Stomach (tissue), 9 donors: ENCODE results near the gene UGT3A2. TPM values are rescaled to one million over a fixed set of nuclear protein-coding genes. Genes with fewer than 3 reads are reported as not detected.

Experiments used
- DNase-seq, 2 donors: peaks; one replicate each; pipeline versions ENCODE4 v3.0.0 to v3.0.0-alpha.2; 2013 to 2019
- H3K27ac ChIP-seq, 5 donors: fragments of 200-600 bp in 4 of 5; sonication (generic) in 4 of 5; one replicate each; pipeline ENCODE4 v1.5.1; 2013 to 2019; ENCODE audit warnings: mild to moderate bottlenecking in 1 of 5, moderate library complexity in 1 of 5
- H3K27me3 ChIP-seq, 3 donors: fragments of 200-600 bp; sonication (generic); one replicate each; pipeline ENCODE4 v1.5.1; 2017 to 2019; ENCODE audit warnings: mixed run types in 1 of 3
- H3K36me3 ChIP-seq, 4 donors: fragments of 200-600 bp; sonication (generic); 1 replicate in 3 of 4; 2 replicates in 1 of 4; pipeline ENCODE4 v1.5.1; 2016 to 2019
- H3K4me1 ChIP-seq, 4 donors: fragments of 200-600 bp; sonication (generic); one replicate each; pipeline ENCODE4 v1.5.1; 2016 to 2019
- H3K4me3 ChIP-seq, 4 donors: fragments of 200-600 bp; sonication (generic) in 3 of 4; one replicate each; pipeline ENCODE4 v1.5.1; 2016 to 2019; ENCODE audit warnings: mild to moderate bottlenecking in 1 of 4
- H3K9me3 ChIP-seq, 4 donors: fragments of 200-600 bp; sonication (generic); one replicate each; pipeline ENCODE4 v1.5.1; 2016 to 2019
- EP300 ChIP-seq: sonication (generic); formaldehyde crosslinking; IDR thresholded peaks from one replicate; pipeline ENCODE4 v1.6.1; 2017; ENCODE audit warnings: antibody characterized with exemption
- POLR2A ChIP-seq, 4 donors: fragments of 450-650 bp; IDR thresholded peaks; one replicate each; pipeline ENCODE4 v1.6.1; 2016; ENCODE audit warnings: antibody characterized with exemption in 4 of 4, control low read depth in 2 of 4, mild to moderate bottlenecking in 1 of 4, moderate library complexity in 1 of 4
- POLR2AphosphoS5 ChIP-seq, 3 donors: sonication (generic); formaldehyde crosslinking; IDR thresholded peaks; one replicate each; pipeline ENCODE4 v1.6.1; 2016; ENCODE audit warnings: antibody characterized with exemption in 3 of 3
- WGBS, 5 donors: extraction: QIAGEN DNeasy Blood & Tissue Kit in 3 of 5; methylation state at CpG; one replicate each; pipeline versions ENCODE4 v1.1.5 to v1.1.7; 2013 to 2018; 5-methylcytosine and 5-hydroxymethylcytosine counted together
- intact Hi-C: fragments of 100-400 bp; cut with DNase I; formaldehyde crosslinking; loops from one replicate; pipeline ENCODE4 v1.15.1; 2023; ENCODE audit warnings: low total_unique reads
- polyA plus RNA-seq, 3 donors: library from polyadenylated mRNA; stranded (reverse); fragments of 200-250 nt; gene quantifications; one replicate each; pipeline ENCODE4 v1.2.3, GENCODE V29; 2013
- small RNA-seq, 4 donors: library from RNA; depleted of rRNA; stranded (forward); fragments of <200 nt; gene quantifications; one replicate each; pipeline ENCODE3, GENCODE V24; 2016
- total RNA-seq, 5 donors: library from RNA; depleted of rRNA; stranded (reverse); fragments of >200 nt; gene quantifications; one replicate each; pipeline versions ENCODE4 v1.1.0 to v1.2.3, GENCODE V29; 2014 to 2016
- TF ChIP-seq, protein P1 (sequence below), 7 experiments: fragments of 450-650 bp in 4 of 7; fragments of 200-600 bp in 3 of 7; sonication (generic) in 3 of 7; IDR thresholded peaks; one replicate each; pipeline ENCODE4 v1.5.1; 2016 to 2019; ENCODE audit warnings: antibody characterized with exemption in 7 of 7, control low read depth in 2 of 7, mild to moderate bottlenecking in 1 of 7
- donor health status: healthy with polysubstance abuse.
- donor health status: Bipolar disorder and iron deficiency.
- donor health status: healthy.

UGT3A2 gene
- total and polyA plus RNA-seq, 8 donors, result 2.0 TPM; not detected in 7

DNA sequence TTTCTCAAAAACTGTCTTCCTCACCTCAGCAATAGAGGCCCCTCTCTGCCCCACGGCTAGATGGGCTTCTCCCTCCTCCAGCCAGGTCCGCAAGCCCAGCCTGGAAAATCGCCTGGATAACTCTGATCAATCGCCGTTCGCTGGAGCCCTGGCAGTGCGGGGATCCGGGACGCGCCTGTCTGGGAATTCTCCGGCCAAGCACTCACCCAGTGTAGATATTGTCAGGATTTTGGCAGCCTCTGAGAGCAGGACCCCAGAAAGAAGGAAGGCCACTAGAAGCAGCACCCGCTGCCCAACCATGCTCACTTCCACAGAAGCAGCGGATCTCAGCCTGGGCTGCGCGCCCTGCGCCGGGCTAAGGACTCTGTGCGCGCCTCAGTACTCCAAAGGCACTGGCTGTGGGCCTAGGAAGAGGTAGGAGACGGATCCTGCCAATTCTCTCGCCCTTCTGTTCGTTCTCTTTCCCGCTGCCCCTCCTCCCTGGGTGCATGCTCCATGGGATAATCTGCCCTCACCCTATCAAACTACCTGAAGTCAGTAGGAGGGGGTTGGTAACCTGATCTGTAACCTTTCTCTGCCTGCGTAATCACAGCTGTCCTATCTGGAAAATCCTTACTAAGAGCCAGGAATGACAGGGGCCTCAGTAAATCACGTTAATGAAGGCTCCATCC lies 75.6 kb downstream of the UGT3A2 start, which contains the start of gene UGT3A1:
Gene UGT3A1, minus strand, starts transcription at position 450 of the 671 bp plus-strand sequence. Its CDS starts 150 bp downstream, at position 300.
- Histone ChIP-seq H3K36me3 (no peaks in the 10 kb centered on the region), H3K27me3 (peaks cover 0 to 22% (median 0%) of the 10 kb centered on the region in 3 donors), H3K9me3 (no peaks in the 10 kb centered on the region), H3K4me3 (no peak within 1 kb of the TSS), H3K27ac (no peak within 1 kb of the TSS), H3K4me1 (no peaks in the 10 kb centered on the region)
- intact Hi-C loops, result no loop called here
- 5 to 12% (median 10%) methylated on average over 19 to 25 of the region's 25 CpGs for WGBS, 5 donors
- peak in 1 of 2 donors; percentile 11 for DNase-seq
- TF ChIP-seq EP300 (no peak), POLR2AphosphoS5 (IDR thresholded peaks at IDR 0.05) (no peak), POLR2A (IDR thresholded peaks at IDR 0.05) (no peak)
- TF ChIP-seq, protein P1, sequence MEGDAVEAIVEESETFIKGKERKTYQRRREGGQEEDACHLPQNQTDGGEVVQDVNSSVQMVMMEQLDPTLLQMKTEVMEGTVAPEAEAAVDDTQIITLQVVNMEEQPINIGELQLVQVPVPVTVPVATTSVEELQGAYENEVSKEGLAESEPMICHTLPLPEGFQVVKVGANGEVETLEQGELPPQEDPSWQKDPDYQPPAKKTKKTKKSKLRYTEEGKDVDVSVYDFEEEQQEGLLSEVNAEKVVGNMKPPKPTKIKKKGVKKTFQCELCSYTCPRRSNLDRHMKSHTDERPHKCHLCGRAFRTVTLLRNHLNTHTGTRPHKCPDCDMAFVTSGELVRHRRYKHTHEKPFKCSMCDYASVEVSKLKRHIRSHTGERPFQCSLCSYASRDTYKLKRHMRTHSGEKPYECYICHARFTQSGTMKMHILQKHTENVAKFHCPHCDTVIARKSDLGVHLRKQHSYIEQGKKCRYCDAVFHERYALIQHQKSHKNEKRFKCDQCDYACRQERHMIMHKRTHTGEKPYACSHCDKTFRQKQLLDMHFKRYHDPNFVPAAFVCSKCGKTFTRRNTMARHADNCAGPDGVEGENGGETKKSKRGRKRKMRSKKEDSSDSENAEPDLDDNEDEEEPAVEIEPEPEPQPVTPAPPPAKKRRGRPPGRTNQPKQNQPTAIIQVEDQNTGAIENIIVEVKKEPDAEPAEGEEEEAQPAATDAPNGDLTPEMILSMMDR (IDR thresholded peaks at IDR 0.05), result no peak

DNA sequence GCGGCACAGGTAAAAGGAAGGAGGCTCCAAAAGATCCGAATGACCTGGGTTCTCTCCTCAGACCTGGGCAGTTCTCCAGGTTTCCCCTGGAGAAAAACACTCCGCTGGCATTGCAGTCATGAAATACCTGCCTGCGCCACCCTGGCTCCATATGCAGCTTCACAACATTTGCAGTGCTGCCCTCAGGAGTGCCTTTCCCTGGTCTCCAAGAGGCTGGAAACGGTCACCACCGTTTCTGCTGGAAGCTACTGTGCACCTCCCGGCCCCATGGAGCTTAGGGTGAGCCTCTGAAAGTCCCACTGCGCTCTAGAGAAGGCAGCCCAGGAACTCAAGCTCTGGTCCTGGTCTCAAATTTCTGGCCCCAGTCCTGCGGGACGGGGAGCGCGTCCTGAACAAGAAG lies 76.2 kb downstream of the UGT3A2 start:
- intact Hi-C loops, result no loop called here
- H3K27me3 ChIP-seq, result peaks cover 0 to 22% (median 0%) of the 10 kb centered on the region in 3 donors
- no peak overlapping the region for H3K27ac ChIP-seq
- TF ChIP-seq, protein P1 (IDR thresholded peaks at IDR 0.05), result no peak
- TF ChIP-seq POLR2A (IDR thresholded peaks at IDR 0.05) (no peak), POLR2AphosphoS5 (IDR thresholded peaks at IDR 0.05) (no peak), EP300 (no peak)
- no peaks in the 10 kb centered on the region for H3K9me3 ChIP-seq
- DNase-seq, result no peak
- no peaks in the 10 kb centered on the region for H3K4me1 ChIP-seq
- H3K36me3 ChIP-seq, result no peaks in the 10 kb centered on the region
- WGBS, 5 donors, result 23 to 37% (median 28%) methylated on average over 12 of the region's 12 CpGs
- H3K4me3 ChIP-seq, result no peak overlapping the region

DNA sequence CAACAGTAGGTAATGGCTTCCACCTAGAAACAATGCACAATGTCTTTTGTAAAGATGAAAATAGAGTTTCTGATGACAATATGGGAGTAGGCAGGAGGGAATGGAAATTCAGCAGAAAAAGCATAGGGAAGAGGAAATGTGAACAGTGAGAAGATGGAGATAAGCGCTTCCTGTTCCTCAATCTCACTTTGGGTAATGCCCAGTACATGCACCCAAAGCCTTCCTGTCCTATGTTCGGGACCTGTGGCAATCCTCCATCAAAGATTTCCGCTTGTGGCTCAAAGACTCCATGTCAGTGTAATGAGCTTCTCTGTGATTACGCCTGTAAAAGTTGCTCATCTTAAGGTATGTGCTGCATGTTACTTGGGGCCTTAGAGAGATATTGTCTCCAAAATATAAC lies 78.2 kb downstream of the UGT3A2 start:
- H3K4me1 ChIP-seq, result no peaks in the 10 kb centered on the region
- no peak overlapping the region for H3K4me3 ChIP-seq
- no peak for DNase-seq
- H3K36me3 ChIP-seq, result no peaks in the 10 kb centered on the region
- TF ChIP-seq, protein P1 (IDR thresholded peaks at IDR 0.05), result no peak
- TF ChIP-seq POLR2A (IDR thresholded peaks at IDR 0.05) (no peak), POLR2AphosphoS5 (IDR thresholded peaks at IDR 0.05) (no peak), EP300 (no peak)
- peaks cover 0 to 22% (median 0%) of the 10 kb centered on the region in 3 donors for H3K27me3 ChIP-seq
- no peaks in the 10 kb centered on the region for H3K9me3 ChIP-seq
- 52 to 88% (median 81%) methylated on average over 4 of the region's 4 CpGs for WGBS, 5 donors
- intact Hi-C loops, result no loop called here
- H3K27ac ChIP-seq, result no peak overlapping the region

DNA sequence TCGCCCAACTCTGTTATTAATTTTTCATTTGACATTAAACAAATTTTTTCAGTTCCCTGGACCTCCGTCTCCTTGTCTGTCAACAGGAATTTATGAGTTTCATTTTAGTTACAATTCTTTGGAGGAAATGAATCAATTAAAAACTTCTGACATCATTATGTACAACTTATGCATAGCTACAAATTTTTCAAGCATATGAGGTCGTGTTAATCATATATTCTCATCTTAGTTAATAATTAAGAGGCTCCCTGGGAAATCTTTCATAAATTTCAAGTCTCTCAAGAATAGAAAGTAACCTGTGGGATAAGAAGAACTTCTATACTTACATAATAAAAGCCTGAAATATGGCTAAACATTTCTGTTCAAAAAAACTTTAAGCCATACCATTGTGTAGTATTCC lies 78.9 kb downstream of the UGT3A2 start:
- Histone ChIP-seq H3K4me1 (no peaks in the 10 kb centered on the region), H3K27me3 (peaks cover 0 to 22% (median 0%) of the 10 kb centered on the region in 3 donors), H3K27ac (no peak overlapping the region), H3K4me3 (no peak overlapping the region), H3K36me3 (no peaks in the 10 kb centered on the region), H3K9me3 (no peaks in the 10 kb centered on the region)
- TF ChIP-seq EP300, result no peak
- TF ChIP-seq, protein P1 (IDR thresholded peaks at IDR 0.05), result no peak
- TF ChIP-seq POLR2AphosphoS5 (IDR thresholded peaks at IDR 0.05), result no peak
- TF ChIP-seq POLR2A (IDR thresholded peaks at IDR 0.05), result no peak
- intact Hi-C loops, result no loop called here
- 34 to 57% (median 44%) methylated on average over 3 of the region's 3 CpGs for WGBS, 5 donors
- no peak for DNase-seq

Small RNA genes within 50 kb of the gene (small RNA-seq; reads per million reads assigned to genes)
- gene AC016612.1, result 0 reads per million in 4 donors

Other genes with a start within 250 kb of the UGT3A2 start
- gene IL7R, start 210.0 kb downstream of the UGT3A2 start, total RNA-seq, result 100 to 1,000 TPM in 1 of 5 donors, 10 to 100 TPM in 2, 1 to 10 TPM in 2; 2.3 to 124 (median 20.7) TPM
- gene IL7R, start 210.0 kb downstream of the UGT3A2 start, polyA plus RNA-seq, result 1 to 10 TPM; 2.2 to 7.5 (median 2.3) TPM
- gene CAPSL, start 128.3 kb downstream of the UGT3A2 start, total RNA-seq, result not detected
- not detected for gene CAPSL, start 128.3 kb downstream of the UGT3A2 start, polyA plus RNA-seq
- under 1 TPM in 1 of 5 donors, not detected in 4; 0.92 TPM for gene UGT3A1, start 75.5 kb downstream of the UGT3A2 start, total RNA-seq
- not detected for gene UGT3A1, start 75.5 kb downstream of the UGT3A2 start, polyA plus RNA-seq
- 100 to 1,000 TPM in 1 of 5 donors, 10 to 100 TPM in 2, 1 to 10 TPM in 1, under 1 TPM in 1; 0.58 to 122 (median 10.3) TPM for gene LMBRD2, start 85.0 kb upstream of the UGT3A2 start, total RNA-seq
- gene LMBRD2, start 85.0 kb upstream of the UGT3A2 start, polyA plus RNA-seq, result 1 to 10 TPM; 1.4 to 2.7 (median 1.7) TPM
- 10 to 100 TPM in 4 of 5 donors, 1 to 10 TPM in 1; 4.3 to 25.7 (median 20.3) TPM for gene SKP2, start 85.2 kb upstream of the UGT3A2 start, total RNA-seq
- gene SKP2, start 85.2 kb upstream of the UGT3A2 start, polyA plus RNA-seq, result 1 to 10 TPM; 2.4 to 4.2 (median 2.9) TPM
- gene NADK2, start 175.0 kb upstream of the UGT3A2 start, total RNA-seq, result 100 to 1,000 TPM in 1 of 5 donors, 10 to 100 TPM in 4; 20.4 to 132 (median 60.6) TPM
- 10 to 100 TPM in 2 of 3 donors, 1 to 10 TPM in 1; 9.1 to 15.9 (median 15.9) TPM for gene NADK2, start 175.0 kb upstream of the UGT3A2 start, polyA plus RNA-seq
- gene RANBP3L, start 235.0 kb upstream of the UGT3A2 start, total RNA-seq, result 10 to 100 TPM in 1 of 5 donors, 1 to 10 TPM in 2, not detected in 2; 2.3 to 17.0 (median 2.9) TPM
- 1 to 10 TPM in 1 of 3 donors, under 1 TPM in 2; 0.20 to 1.4 (median 0.93) TPM for gene RANBP3L, start 235.0 kb upstream of the UGT3A2 start, polyA plus RNA-seq